GM19023 (cell line): ENCODE results near the gene NOCT.
"Not testable (repeated sequence)": the region's sequence is repeated elsewhere in the genome, so short reads cannot be mapped to it uniquely, and the experiment has no call there.

Experiments
- ATAC-seq: cut with Tn5 transposase; IDR thresholded peaks from one replicate; pipeline ENCODE4 v1.9.1; 2021; ENCODE audit warnings: mild to moderate bottlenecking, moderate library complexity; ENCODE audit not compliant: unreplicated experiment

The NOCT gene

GRCh38 chr4:139042981-139043460 lies 27.4 kb downstream of the NOCT start:
- ATAC-seq: no peak

- ATAC-seq: no peak
These were observed 28.7 kb downstream of the NOCT start for GRCh38 chr4:139044291-139044690.

GRCh38 chr4:139048026-139048425 lies 32.4 kb downstream of the NOCT start:
- no peak for ATAC-seq

GRCh38 chr4:139050446-139050845 lies 34.9 kb downstream of the NOCT start:
- ATAC-seq: no peak

- ATAC-seq: no peak
These were observed 38.3 kb downstream of the NOCT start for GRCh38 chr4:139053909-139054308.

GRCh38 chr4:139054791-139055505 lies 39.4 kb downstream of the NOCT start:
- no peak for ATAC-seq

GRCh38 chr4:139059026-139059425 lies 43.4 kb downstream of the NOCT start:
- not testable (repeated sequence) for ATAC-seq

- no peak for ATAC-seq
These were observed 45.0 kb downstream of the NOCT start for GRCh38 chr4:139060591-139060990.

- ATAC-seq: no peak
These were observed 60.6 kb downstream of the NOCT start for GRCh38 chr4:139076016-139076744.

- no peak for ATAC-seq
These were observed 62.2 kb downstream of the NOCT start for GRCh38 chr4:139077567-139078355.

- ATAC-seq: no peak
These were observed 63.3 kb downstream of the NOCT start for GRCh38 chr4:139078926-139079325.

- peak; percentile 82 for ATAC-seq
These were observed 67.4 kb downstream of the NOCT start for GRCh38 chr4:139082750-139083606.

GRCh38 chr4:139083607-139083955 lies 68.0 kb downstream of the NOCT start:
- peak; percentile 33 for ATAC-seq

- peak; percentile 62 for ATAC-seq
These were observed 68.6 kb downstream of the NOCT start for GRCh38 chr4:139083956-139084803.

GRCh38 chr4:139084804-139085093 lies 69.2 kb downstream of the NOCT start:
- ATAC-seq: no peak

GRCh38 chr4:139085141-139085540 lies 69.6 kb downstream of the NOCT start:
- no peak for ATAC-seq

GRCh38 chr4:139092271-139092670 lies 76.7 kb downstream of the NOCT start:
- no peak for ATAC-seq
